BE2C (cell line): ENCODE measurements around the gene SRF.
"Not testable (repeated sequence)": the region's sequence is repeated elsewhere in the genome, so short reads cannot be mapped to it uniquely, and the experiment has no call there.

Source experiments
- DNase-seq: peaks from one replicate; pipeline ENCODE4 v3.0.0-alpha.2; 2020
- H3K27me3 ChIP-seq: fragments of 250-450 bp; sonication (Bioruptor Pico); 2 replicates; pipeline ENCODE4 v1.5.1; 2020; ENCODE audit warnings: mild to moderate bottlenecking
- H3K36me3 ChIP-seq: fragments of 250-450 bp; sonication (Bioruptor Pico); 2 replicates; pipeline ENCODE4 v1.5.1; 2020; ENCODE audit warnings: mild to moderate bottlenecking
- H3K4me1 ChIP-seq: fragments of 250-450 bp; sonication (Bioruptor Pico); 2 replicates; pipeline ENCODE4 v1.5.1; 2020
- H3K4me3 ChIP-seq: 2 replicates; pipeline ENCODE4 v1.5.1; 2011; ENCODE audit warnings: low read depth, low read length
- H3K9me3 ChIP-seq: fragments of 250-450 bp; sonication (Bioruptor Pico); 2 replicates; pipeline ENCODE4 v1.5.1; 2020
- TF ChIP-seq, protein P1 (sequence below): IDR thresholded peaks from 2 replicates; pipeline ENCODE4 v1.5.1; 2012; ENCODE audit warnings: mild to moderate bottlenecking, low read depth, low read length

SRF gene

DNA sequence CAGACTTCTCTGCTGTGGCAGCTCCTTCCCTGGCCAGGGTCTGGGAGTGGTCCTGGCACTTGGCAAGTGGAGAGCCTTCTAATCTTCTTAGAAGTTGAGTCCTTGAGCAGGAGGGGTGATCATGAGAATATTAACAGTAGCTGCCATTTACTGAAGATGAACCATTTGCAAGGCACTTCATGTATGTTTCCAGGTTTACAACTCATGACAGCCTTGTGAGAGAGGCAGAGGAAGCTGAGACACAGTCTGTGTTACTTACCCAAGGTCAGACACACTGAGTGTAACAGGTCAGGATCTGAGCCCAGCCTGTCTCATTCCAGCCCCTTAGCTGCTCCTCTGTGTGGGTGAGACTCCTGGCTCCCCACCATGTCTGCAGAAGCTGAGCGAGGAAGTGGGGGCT is 45.5 kb upstream of the SRF start:
- H3K4me1 ChIP-seq, result peaks cover 30% of the 10 kb centered on the region
- no peak overlapping the region for H3K4me3 ChIP-seq
- no peaks in the 10 kb centered on the region for H3K9me3 ChIP-seq
- H3K36me3 ChIP-seq, result peaks cover 5% of the 10 kb centered on the region; the same call in 1 of the 2 replicates
- no peaks in the 10 kb centered on the region for H3K27me3 ChIP-seq
- DNase-seq, result no peak
- TF ChIP-seq, protein P1, sequence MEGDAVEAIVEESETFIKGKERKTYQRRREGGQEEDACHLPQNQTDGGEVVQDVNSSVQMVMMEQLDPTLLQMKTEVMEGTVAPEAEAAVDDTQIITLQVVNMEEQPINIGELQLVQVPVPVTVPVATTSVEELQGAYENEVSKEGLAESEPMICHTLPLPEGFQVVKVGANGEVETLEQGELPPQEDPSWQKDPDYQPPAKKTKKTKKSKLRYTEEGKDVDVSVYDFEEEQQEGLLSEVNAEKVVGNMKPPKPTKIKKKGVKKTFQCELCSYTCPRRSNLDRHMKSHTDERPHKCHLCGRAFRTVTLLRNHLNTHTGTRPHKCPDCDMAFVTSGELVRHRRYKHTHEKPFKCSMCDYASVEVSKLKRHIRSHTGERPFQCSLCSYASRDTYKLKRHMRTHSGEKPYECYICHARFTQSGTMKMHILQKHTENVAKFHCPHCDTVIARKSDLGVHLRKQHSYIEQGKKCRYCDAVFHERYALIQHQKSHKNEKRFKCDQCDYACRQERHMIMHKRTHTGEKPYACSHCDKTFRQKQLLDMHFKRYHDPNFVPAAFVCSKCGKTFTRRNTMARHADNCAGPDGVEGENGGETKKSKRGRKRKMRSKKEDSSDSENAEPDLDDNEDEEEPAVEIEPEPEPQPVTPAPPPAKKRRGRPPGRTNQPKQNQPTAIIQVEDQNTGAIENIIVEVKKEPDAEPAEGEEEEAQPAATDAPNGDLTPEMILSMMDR, result no peak

DNA sequence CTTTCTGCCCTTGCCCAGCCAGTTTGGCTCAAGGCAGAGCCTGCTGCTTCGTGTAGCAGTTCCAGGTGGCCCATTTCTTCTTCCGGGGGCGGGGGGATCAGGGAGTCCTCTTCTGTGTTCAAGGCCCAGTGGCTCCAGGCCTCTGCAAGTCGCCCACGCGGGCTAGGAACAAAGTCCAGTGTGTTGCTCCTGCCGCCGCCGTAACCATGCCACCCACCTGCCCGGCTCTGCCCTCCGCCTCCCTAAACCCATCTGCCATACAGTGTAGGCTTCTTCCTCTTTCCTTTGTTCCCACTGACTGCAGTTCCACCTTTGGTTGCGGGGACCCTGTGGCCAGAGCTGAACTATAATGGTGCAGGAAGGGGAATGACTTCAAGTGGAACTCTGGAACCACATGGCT is 43.9 kb upstream of the SRF start:
- Histone ChIP-seq H3K27me3 (no peaks in the 10 kb centered on the region), H3K9me3 (no peaks in the 10 kb centered on the region), H3K36me3 (peaks cover 5% of the 10 kb centered on the region; the same call in 1 of the 2 replicates), H3K4me1 (peaks cover 18% of the 10 kb centered on the region), H3K4me3 (no peak overlapping the region)
- DNase-seq, result no peak
- TF ChIP-seq, protein P1, result no peak

- TF ChIP-seq, protein P1, result no peak
- H3K36me3 ChIP-seq, result peaks cover 5% of the 10 kb centered on the region; the same call in 1 of the 2 replicates
- no peaks in the 10 kb centered on the region for H3K27me3 ChIP-seq
- H3K9me3 ChIP-seq, result no peaks in the 10 kb centered on the region
- DNase-seq, result no peak
- H3K4me3 ChIP-seq, result no peak overlapping the region
- H3K4me1 ChIP-seq, result peaks cover 17% of the 10 kb centered on the region
Observed at GRCh38 chr6:43127877-43128276, 43.2 kb upstream of the SRF start.

DNA sequence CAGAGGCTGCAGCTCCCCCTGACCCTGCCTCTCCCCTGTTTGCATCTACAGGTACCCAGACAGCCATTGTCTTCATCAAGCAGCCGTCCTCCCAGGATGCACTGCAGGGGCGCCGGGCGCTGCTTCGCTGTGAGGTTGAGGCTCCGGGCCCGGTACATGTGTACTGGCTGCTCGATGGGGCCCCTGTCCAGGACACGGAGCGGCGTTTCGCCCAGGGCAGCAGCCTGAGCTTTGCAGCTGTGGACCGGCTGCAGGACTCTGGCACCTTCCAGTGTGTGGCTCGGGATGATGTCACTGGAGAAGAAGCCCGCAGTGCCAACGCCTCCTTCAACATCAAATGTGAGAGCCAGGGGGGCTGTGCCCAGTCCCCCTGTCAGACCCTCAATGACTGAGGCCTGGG is 42.1 kb upstream of the SRF start:
- H3K4me3 ChIP-seq, result no peak overlapping the region
- H3K27me3 ChIP-seq, result no peaks in the 10 kb centered on the region
- TF ChIP-seq, protein P1, result no peak
- peaks cover 10% of the 10 kb centered on the region for H3K4me1 ChIP-seq
- H3K36me3 ChIP-seq, result peaks cover 5% of the 10 kb centered on the region; the same call in 1 of the 2 replicates
- no peaks in the 10 kb centered on the region for H3K9me3 ChIP-seq
- no peak for DNase-seq

- H3K36me3 ChIP-seq, result peaks cover 5% of the 10 kb centered on the region; the same call in 1 of the 2 replicates
- peak; percentile 71 for DNase-seq
- H3K9me3 ChIP-seq, result no peaks in the 10 kb centered on the region
- H3K27me3 ChIP-seq, result no peaks in the 10 kb centered on the region
- TF ChIP-seq, protein P1, result peak; percentile 90
- H3K4me3 ChIP-seq, result no peak overlapping the region
- H3K4me1 ChIP-seq, result peaks cover 7% of the 10 kb centered on the region
Observed at GRCh38 chr6:43129434-43130194, 41.5 kb upstream of the SRF start.

- peaks cover 5% of the 10 kb centered on the region; the same call in 1 of the 2 replicates for H3K36me3 ChIP-seq
- H3K27me3 ChIP-seq, result no peaks in the 10 kb centered on the region
- no peak overlapping the region for H3K4me3 ChIP-seq
- H3K9me3 ChIP-seq, result no peaks in the 10 kb centered on the region
- TF ChIP-seq, protein P1, result no peak
- DNase-seq, result no peak
- H3K4me1 ChIP-seq, result peaks cover 3% of the 10 kb centered on the region
Observed at GRCh38 chr6:43130429-43130828, 40.6 kb upstream of the SRF start.

DNA sequence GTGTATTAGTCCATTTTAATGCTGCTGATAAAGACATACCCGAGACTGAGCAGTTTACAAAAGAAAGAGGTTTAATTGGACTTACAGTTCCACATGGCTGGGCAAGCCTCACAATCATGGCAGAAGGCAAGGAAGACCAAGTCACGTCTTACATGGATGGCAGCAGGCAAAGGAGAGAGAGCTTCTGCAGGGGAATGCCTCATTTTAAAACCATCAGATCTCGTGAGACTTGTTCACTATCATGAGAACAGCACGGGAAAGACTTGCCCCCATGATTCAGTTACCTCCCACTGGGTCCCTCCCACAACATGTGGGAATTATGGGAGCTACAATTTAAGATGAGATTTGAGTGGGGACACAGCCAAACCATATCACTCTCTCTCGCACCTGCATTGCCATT is 39.7 kb upstream of the SRF start:
- H3K4me1 ChIP-seq, H3K9me3 ChIP-seq, H3K36me3 ChIP-seq, DNase-seq, H3K4me3 ChIP-seq, H3K27me3 ChIP-seq: not testable (repeated sequence)
